Left lung (tissue), 10 donors: ENCODE results near the gene KHK. TPM values are rescaled to one million over a fixed set of nuclear protein-coding genes. Genes with fewer than 3 reads are reported as not detected.
"Not testable (repeated sequence)": the region's sequence is repeated elsewhere in the genome, so short reads cannot be mapped to it uniquely, and the experiment has no call there.

Source experiments
- ATAC-seq: fragments of 200-7000 bp; cut with Tn5 transposase; one replicate; pipeline ENCODE4 v1.9.1; 2020; ENCODE audit warnings: moderate library complexity
- DNase-seq, 4 donors: peaks; one replicate each; pipeline ENCODE4 v3.0.0-alpha.2; 2013 to 2020
- H3K27ac ChIP-seq, 2 donors: fragments of 200-600 bp; sonication (generic) in 1 of 2; one replicate each; pipeline versions ENCODE4 v1.5.0 to v1.8.0; 2020 to 2021
- H3K27me3 ChIP-seq, 2 donors: fragments of 200-600 bp; sonication (generic) in 1 of 2; one replicate each; pipeline versions ENCODE4 v1.5.0 to v1.8.0; 2020 to 2021
- H3K36me3 ChIP-seq, 2 donors: fragments of 200-600 bp; sonication (generic) in 1 of 2; one replicate each; pipeline versions ENCODE4 v1.5.0 to v1.8.0; 2020 to 2021
- H3K4me1 ChIP-seq, 2 donors: fragments of 200-600 bp; one replicate each; pipeline ENCODE4 v1.8.0; 2021
- H3K4me3 ChIP-seq, 2 donors: fragments of 200-600 bp; sonication (generic) in 1 of 2; one replicate each; pipeline versions ENCODE4 v1.5.0 to v1.8.0; 2020 to 2021; ENCODE audit warnings: mild to moderate bottlenecking in 1 of 2
- H3K9me3 ChIP-seq, 2 donors: fragments of 200-600 bp; sonication (generic) in 1 of 2; one replicate each; pipeline versions ENCODE4 v1.5.0 to v1.8.0; 2020 to 2021
- CTCF ChIP-seq, 2 donors: fragments of 200-600 bp; sonication (generic) in 1 of 2; IDR thresholded peaks; one replicate each; pipeline versions ENCODE4 v1.5.0 to v1.8.0; 2021; ENCODE audit warnings: antibody characterized with exemption in 2 of 2
- intact Hi-C, 2 donors: fragments of 100-400 bp; cut with DNase I; formaldehyde crosslinking; loops; one replicate each; pipeline versions ENCODE4 v1.11.2 to v1.14.2; 2022
- polyA plus RNA-seq, 6 donors: library from polyadenylated mRNA; unstranded; fragments of 120-200 nt; gene quantifications; one replicate each; pipeline ENCODE4 v1.2.1, GENCODE V29; 2013; ENCODE audit not compliant: insufficient read length in 6 of 6
- total RNA-seq, 2 donors: library from RNA; stranded (reverse); fragmentation: NEBNext Ultra II Directional; extraction: Animal tissue kit (Norgen Biotek cat#: 25700); gene quantifications; one replicate each; pipeline ENCODE4 v1.2.1, GENCODE V29; 2021
- donor health status: DM: no; HTN: yes; CAD: no.
- donor health status: DM: no; HTN: no; CAD: no.

Gene KHK
- total and polyA plus RNA-seq, 8 donors: 3.8 to 11.5 (median 4.6) TPM

GRCh38 chr2:27100036-27100435, 13.5 kb downstream of the KHK start:
- H3K4me3 ChIP-seq: no peak overlapping the region
- TF ChIP-seq CTCF (IDR thresholded peaks at IDR 0.05): no peak
- H3K36me3 ChIP-seq: peaks cover 0 to 5% of the 10 kb centered on the region in 2 donors
- ATAC-seq (no peak), DNase-seq (no peak)
- H3K27me3 ChIP-seq: peaks cover 0 to 10% of the 10 kb centered on the region in 2 donors
- H3K27ac ChIP-seq: no peak overlapping the region
- H3K4me1 ChIP-seq: peaks cover 6 to 17% of the 10 kb centered on the region in 2 donors
- intact Hi-C loops: no loop called here
- H3K9me3 ChIP-seq: no peaks in the 10 kb centered on the region

- H3K9me3 ChIP-seq: no peaks in the 10 kb centered on the region
- TF ChIP-seq CTCF (IDR thresholded peaks at IDR 0.05): no peak
- ATAC-seq (no peak), DNase-seq (no peak)
- no peak overlapping the region for H3K4me3 ChIP-seq
- no peak overlapping the region for H3K27ac ChIP-seq
- H3K4me1 ChIP-seq: no peaks in the 10 kb centered on the region
- peaks cover 0 to 5% of the 10 kb centered on the region in 2 donors for H3K36me3 ChIP-seq
- intact Hi-C loops: no loop called here
- peaks cover 0 to 10% of the 10 kb centered on the region in 2 donors for H3K27me3 ChIP-seq
Measured at GRCh38 chr2:27102329-27102728, 15.8 kb downstream of the KHK start.

GRCh38 chr2:27105981-27106380, 19.4 kb downstream of the KHK start:
- DNase-seq (no peak), ATAC-seq (no peak)
- no peak for TF ChIP-seq CTCF (IDR thresholded peaks at IDR 0.05)
- Histone ChIP-seq H3K9me3 (no peaks in the 10 kb centered on the region), H3K27me3 (peaks cover 0 to 10% of the 10 kb centered on the region in 2 donors), H3K27ac (no peak overlapping the region), H3K36me3 (no peaks in the 10 kb centered on the region), H3K4me3 (no peak overlapping the region), H3K4me1 (no peaks in the 10 kb centered on the region)
- intact Hi-C loops: no loop called here

GRCh38 chr2:27108221-27108620, 21.6 kb downstream of the KHK start:
- no peak for ATAC-seq
- H3K27me3 ChIP-seq: peaks cover 0 to 10% of the 10 kb centered on the region in 2 donors
- no peaks in the 10 kb centered on the region for H3K36me3 ChIP-seq
- H3K4me1 ChIP-seq: no peaks in the 10 kb centered on the region
- H3K27ac ChIP-seq: no peak overlapping the region
- H3K9me3 ChIP-seq: no peaks in the 10 kb centered on the region
- intact Hi-C loops: no loop called here
- no peak overlapping the region for H3K4me3 ChIP-seq
- no peak for DNase-seq
- TF ChIP-seq CTCF (IDR thresholded peaks at IDR 0.05): no peak

GRCh38 chr2:27109083-27109482, 22.5 kb downstream of the KHK start:
- Histone ChIP-seq H3K9me3 (no peaks in the 10 kb centered on the region), H3K4me1 (no peaks in the 10 kb centered on the region), H3K4me3 (no peak overlapping the region), H3K27me3 (peaks cover 0 to 4% of the 10 kb centered on the region in 2 donors), H3K27ac (no peak overlapping the region), H3K36me3 (no peaks in the 10 kb centered on the region)
- DNase-seq: no peak
- no peak for ATAC-seq
- no peak for TF ChIP-seq CTCF (IDR thresholded peaks at IDR 0.05)
- intact Hi-C loops: no loop called here

GRCh38 chr2:27110603-27111352, 24.2 kb downstream of the KHK start:
- ATAC-seq, H3K27ac ChIP-seq, H3K4me3 ChIP-seq, H3K9me3 ChIP-seq, H3K36me3 ChIP-seq, DNase-seq, H3K27me3 ChIP-seq, H3K4me1 ChIP-seq, intact Hi-C loops: not testable (repeated sequence)

- intact Hi-C loops, H3K4me3 ChIP-seq: not testable (repeated sequence)
Measured at GRCh38 chr2:27111392-27112078, 25.0 kb downstream of the KHK start.

More at GRCh38 chr2:27111392-27112078, 25.0 kb downstream of the KHK start:
- H3K27ac ChIP-seq, DNase-seq, H3K36me3 ChIP-seq, H3K9me3 ChIP-seq, ATAC-seq, H3K27me3 ChIP-seq, H3K4me1 ChIP-seq: not testable (repeated sequence)
